GM20000 (cell line): ENCODE data around the gene RPL7A.

Source experiments
- DNase-seq: peaks from one replicate; pipeline ENCODE4 v3.0.0; 2012; ENCODE audit warnings: low spot score
- CTCF ChIP-seq: IDR thresholded peaks from 2 replicates; pipeline ENCODE4 v1.5.1; 2012; ENCODE audit warnings: mild to moderate bottlenecking, control low read depth; ENCODE audit errors: extremely low read depth, missing control alignments

Gene RPL7A

GRCh38 chr9:133378408-133378962, 30.5 kb downstream of the RPL7A start:
- TF ChIP-seq CTCF, result no peak

GRCh38 chr9:133379153-133380086, 31.4 kb downstream of the RPL7A start:
- no peak for TF ChIP-seq CTCF
- no peak for DNase-seq

More at GRCh38 chr9:133378408-133378962, 30.5 kb downstream of the RPL7A start:
- DNase-seq, result no peak

GRCh38 chr9:133380734-133381133, 32.7 kb downstream of the RPL7A start:
- DNase-seq, result no peak
- TF ChIP-seq CTCF, result no peak

- DNase-seq, result no peak
- TF ChIP-seq CTCF, result no peak
Observed at GRCh38 chr9:133382507-133383141, 34.6 kb downstream of the RPL7A start.

GRCh38 chr9:133383438-133383837, 35.4 kb downstream of the RPL7A start:
- no peak for TF ChIP-seq CTCF
- DNase-seq, result no peak

- DNase-seq, result no peak
- TF ChIP-seq CTCF, result no peak
Observed at GRCh38 chr9:133384736-133385321, 36.8 kb downstream of the RPL7A start.
